HG03520 (cell line): ENCODE results near the gene FBLIM1.
"Not testable (repeated sequence)": the region's sequence is repeated elsewhere in the genome, so short reads cannot be mapped to it uniquely, and the experiment has no call there.

Experiments
- ATAC-seq: cut with Tn5 transposase; IDR thresholded peaks from one replicate; pipeline ENCODE4 v1.9.1; 2021; ENCODE audit warnings: mild to moderate bottlenecking, moderate library complexity; ENCODE audit not compliant: unreplicated experiment

The FBLIM1 gene

DNA sequence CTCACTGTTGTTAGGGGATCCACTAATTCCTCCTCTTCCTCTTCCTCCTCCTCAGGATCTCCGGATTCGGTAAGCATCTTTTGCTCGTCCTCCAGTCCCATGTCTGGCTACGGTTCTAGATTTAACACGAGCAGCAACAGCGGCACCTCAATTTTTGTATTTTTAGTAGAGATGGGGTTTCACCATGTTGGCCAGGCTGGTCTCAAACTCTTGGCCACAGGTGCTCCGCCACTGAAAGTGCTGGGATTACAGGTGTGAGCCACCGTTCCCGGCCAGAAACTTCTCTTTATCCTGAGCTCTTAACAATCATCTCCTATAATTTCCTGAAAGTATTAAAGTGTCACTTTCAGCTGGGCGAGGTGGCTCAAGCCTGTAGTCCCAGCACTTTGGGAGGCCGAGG lies 49.0 kb downstream of the FBLIM1 start, which contains the start of gene UQCRHL:
Gene UQCRHL (minus strand): TSS at position 101 of the 400 bp plus-strand sequence. CDS start 0 bp downstream, at position 101.
- not testable (repeated sequence) for ATAC-seq

DNA sequence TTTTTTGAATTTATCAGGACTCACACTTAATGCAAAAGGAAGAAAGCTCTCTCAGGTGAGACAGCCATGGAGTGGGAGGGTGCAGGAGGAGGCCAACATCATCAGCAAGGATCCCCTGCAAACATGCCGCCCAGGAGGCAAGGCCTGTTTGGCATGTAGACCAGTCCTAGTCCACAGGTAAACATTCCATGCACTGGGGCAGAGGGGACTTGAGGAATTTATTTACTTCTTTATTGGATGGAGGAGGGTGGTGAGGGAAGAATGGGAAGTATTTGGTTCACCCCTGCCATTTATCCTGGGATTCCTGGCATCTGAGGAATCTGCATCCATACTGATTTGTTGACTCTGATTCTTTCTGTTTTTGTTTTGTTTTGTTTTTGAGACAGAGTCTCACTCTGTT lies 50.4 kb downstream of the FBLIM1 start:
- ATAC-seq = no peak

GRCh38 chr1:15810073-15810472 lies 51.5 kb downstream of the FBLIM1 start:
- ATAC-seq = no peak

GRCh38 chr1:15816674-15817073 lies 58.1 kb downstream of the FBLIM1 start:
- ATAC-seq = no peak

DNA sequence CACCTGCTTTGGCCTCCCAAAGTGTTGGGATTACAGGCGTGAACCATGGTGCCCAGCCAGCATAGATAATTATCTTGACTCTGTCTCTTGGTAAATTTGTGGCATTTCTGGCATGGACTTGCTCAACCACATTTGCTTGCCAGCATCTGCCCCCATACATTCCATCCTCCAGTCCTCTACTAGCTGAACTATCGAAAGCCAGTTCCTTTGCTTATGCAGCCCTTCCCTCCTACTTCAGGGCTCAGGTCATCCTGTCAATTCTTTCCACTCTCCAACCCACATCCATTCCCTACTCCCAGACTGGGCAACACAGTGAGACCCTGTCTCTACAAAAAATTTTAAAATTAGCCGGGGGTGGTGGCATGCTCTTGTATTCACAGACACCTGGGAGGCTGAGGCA lies 61.9 kb downstream of the FBLIM1 start:
- no peak for ATAC-seq

DNA sequence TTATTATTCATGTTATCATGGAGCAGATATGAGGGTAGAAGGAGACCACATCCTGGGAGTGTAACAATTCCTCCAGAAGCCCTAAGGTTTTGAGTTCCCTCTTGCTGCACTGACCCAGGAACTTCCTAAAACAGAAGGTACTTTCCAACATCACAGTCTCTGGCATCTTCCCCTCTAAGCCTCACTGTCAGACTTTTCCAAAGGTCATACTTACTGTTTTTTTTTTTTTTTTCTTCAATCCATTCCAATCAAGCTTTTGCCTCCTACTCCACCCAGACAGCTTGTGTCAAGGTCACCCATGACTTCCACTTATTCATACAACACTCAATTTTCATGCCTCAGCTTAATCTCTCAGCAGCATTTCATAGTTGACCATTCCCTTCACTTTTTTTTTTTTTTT lies 67.2 kb downstream of the FBLIM1 start:
- ATAC-seq = no peak

DNA sequence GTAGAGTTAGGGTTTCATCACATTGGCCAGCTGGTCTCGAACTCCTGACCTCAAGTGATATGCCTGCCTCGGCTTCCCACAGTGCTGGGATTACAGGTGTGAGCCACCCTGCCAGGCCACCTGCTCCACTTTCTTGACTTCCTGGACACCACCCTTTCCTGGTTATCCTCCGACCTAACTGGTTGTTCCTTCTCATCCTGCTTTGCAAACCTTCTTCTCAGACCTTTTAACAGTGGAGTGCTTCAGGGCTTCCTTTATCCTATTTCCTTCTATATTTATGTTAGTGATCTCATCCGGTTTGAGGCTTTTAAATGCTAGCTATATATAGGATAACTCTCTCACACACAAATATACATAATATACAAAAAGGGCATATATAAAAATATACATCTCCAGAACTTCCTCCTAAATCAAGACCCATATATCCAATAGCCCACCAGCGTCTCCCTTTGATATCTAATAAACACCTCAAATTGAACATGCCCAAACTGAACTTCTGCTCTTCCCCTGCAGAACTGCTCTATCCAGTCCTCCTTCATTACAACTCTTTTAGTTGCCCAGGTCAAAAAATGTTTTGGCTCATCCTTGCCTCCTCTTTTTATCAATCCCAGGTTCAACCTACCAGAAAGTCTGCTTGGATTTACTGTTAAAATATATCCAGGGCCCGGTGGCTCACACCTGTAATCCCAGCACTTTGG lies 68.4 kb downstream of the FBLIM1 start:
- ATAC-seq = no peak

- ATAC-seq = not testable (repeated sequence)
These were observed 69.0 kb downstream of the FBLIM1 start for GRCh38 chr1:15827567-15827966.

DNA sequence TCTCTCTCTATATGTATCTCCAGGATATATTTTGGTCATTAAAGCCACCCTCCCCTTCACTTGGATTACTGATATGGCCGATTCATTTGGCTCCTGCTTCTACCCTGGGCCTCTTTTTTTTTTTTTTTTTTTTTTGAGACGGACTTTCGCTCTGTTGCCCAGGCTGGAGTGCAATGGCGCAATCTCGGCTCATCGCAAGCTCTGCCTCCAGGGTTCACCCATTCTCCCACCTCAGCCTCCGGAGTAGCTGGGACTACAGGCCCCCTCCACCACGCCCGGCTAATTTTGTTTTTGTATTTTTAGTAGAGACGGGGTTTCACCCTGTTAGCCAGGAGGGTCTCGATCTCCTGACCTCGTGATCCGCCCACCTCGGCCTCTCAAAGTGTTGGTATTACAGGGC lies 70.3 kb downstream of the FBLIM1 start:
- not testable (repeated sequence) for ATAC-seq

DNA sequence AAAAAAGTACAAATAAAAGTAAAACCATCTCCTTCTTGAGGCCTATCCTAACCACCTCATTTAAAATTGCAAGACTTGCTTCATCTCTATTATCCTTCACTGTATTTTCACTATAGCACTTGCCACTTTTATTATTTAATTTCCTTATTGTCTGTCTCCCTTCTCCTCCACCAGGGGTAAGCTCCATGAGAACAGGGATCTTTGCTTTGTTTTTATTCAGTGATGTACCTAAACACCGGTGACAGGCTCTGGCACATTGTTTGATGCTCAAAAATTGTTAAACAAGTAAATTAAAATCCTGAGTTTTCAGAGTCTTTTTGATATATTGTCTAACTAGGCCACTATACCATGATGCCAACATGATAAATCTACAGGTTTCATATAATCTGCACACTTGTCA lies 71.7 kb downstream of the FBLIM1 start:
- ATAC-seq = no peak

- no peak for ATAC-seq
These were observed 74.6 kb downstream of the FBLIM1 start for GRCh38 chr1:15833069-15833679.

GRCh38 chr1:15833842-15834405 lies 75.3 kb downstream of the FBLIM1 start:
- no peak for ATAC-seq

DNA sequence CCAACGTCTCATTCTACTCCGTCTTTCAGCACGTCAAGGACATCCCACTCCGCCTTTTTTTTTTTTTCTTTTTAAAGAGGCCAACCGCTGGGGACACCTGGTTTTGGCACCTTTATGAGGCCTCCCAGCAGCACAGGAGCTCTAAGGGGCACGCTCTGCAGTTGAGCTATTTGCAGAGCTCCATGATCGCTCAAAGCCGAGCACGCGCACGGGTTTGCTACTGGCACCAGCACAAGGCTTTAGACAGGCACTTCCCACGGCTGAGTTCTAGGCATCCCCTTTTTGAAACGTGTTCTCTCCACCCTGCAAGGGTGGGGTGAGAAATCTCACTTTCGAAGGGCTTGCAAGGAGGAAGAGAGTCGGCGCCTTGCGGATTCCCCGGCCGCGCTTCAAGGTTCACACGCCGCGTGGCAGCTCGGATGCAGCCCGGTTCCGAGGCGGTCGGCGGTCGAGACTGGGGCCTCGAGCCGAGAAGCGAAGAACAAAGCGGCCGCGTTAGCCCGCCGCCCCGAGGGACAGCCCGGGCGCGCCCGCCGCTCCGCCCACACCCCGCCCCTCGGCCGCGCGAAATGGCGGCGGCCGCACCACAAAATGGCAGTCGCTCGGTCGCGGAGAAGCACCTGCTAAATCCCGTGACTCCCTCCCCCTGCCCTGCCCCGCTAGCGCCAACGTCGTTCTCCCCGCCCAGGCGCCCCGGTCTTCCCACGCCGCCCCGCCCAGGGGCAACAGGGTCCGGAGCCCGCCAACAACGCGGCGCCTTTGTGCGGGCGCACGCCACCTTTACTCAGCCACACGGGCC lies 76.0 kb downstream of the FBLIM1 start:
- ATAC-seq = peak; percentile 39

DNA sequence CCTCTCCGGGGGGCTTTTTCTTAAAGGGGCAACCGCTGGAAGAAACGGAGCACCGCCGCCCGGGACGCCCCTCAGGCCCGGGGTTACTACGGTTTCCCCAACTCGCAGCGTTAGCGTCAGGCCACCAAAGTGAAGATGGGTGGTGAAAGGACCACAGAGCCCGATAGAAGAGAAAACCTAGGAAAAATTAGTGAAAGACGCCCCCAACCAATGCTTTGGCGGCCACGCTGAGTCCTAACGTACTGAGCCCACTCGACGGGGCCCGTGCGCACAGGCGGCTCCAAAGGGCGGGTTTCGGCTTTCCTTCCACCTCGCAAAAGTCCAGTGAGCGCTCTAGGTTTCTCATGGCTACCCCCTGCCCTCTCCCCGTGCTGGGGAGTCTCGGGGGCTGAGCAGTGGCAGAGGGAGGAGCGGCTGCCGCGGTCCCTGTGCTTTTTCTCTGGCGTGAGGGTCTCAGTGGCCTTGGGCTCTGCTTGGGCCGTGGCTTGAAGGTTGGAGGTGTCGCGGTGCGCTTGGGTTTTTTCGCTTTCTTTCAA lies 76.7 kb downstream of the FBLIM1 start:
- ATAC-seq = peak; percentile 1

DNA sequence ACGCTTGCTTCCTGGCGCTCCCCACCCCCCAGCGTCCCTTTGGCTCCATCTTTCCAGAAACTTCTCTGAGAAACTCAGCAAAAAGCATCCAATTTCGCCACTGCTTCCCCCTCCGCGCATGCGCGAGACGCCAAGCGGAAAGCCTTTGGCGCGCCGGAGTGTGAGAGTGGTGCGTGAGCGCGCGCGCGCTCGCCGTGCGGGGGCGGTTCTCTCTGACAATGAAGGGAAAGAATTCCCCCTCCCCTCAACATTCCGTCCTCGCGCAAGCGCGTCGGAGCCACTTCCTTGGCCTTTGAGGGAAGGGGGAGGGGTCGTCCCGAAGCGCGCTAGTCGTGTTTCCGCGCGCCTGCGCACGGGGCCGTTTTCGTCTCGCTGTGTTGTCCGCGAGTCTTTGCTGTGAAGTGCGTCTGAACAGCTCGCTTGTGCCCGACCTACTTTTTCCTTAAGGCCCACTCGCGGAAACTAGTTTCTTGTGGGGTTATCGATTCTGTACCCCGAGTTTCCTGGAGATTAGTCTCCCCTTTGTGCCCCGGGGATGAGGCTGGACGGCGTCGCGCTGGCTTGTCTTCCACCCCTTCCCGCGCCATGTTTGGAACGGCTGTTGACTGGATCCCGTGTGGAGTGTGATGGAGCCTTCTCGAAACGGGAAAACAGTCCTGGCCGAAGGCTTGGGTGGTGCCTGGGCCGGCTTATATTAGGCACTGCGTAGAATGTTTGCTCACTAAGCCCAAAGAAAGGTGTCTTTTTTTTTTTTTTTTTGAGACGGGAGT lies 77.3 kb downstream of the FBLIM1 start:
- ATAC-seq = peak; percentile 47
